H1 (cell line): ENCODE measurements around the gene RAB3B. TPM values are rescaled to one million over a fixed set of nuclear protein-coding genes. Genes with fewer than 3 reads are reported as not detected.

Experiments used
- CTCF ChIA-PET: fragments of 300-600 bp; sonication (Branson Sonifier 250); formaldehyde crosslinking; loops from one replicate; lab custom pipeline; 2021; ENCODE audit not compliant: partially characterized antibody; lab: Charles Lee
- POLR2A ChIA-PET: fragments of 300-600 bp; sonication (Branson Sonifier 250); formaldehyde crosslinking; loops from one replicate; lab custom pipeline; 2021; ENCODE audit warnings: inconsistent platforms; ENCODE audit not compliant: partially characterized antibody; lab: Charles Lee
- DNase-seq, 2 experiments: peaks; one replicate each; pipeline versions ENCODE4 v3.0.0 to v3.0.0-alpha.2; 2010 to 2022; ENCODE audit warnings: low spot score in 2 of 2, low read depth in 1 of 2, mixed read lengths in 1 of 2
- FAIRE-seq: peaks from 2 replicates; lab custom pipeline; 2011; peaks lifted over from hg19 to GRCh38; lab: Jason Lieb, UNC
- H2AFZ ChIP-seq: 2 replicates; pipeline ENCODE4 v1.8.1; 2012; ENCODE audit warnings: low read length, inconsistent platforms
- H2AK5ac ChIP-seq: 2 replicates; pipeline ENCODE4 v1.6.1; 2013; ENCODE audit warnings: low read depth, low read length
- H2BK120ac ChIP-seq: replicated peaks from 2 replicates; pipeline ENCODE3; 2013; ENCODE audit warnings: low read depth, low read length, inconsistent platforms
- H2BK12ac ChIP-seq: 2 replicates; pipeline ENCODE4 v1.6.1; 2013; ENCODE audit warnings: low read depth, low read length
- H2BK15ac ChIP-seq: 2 replicates; pipeline ENCODE4 v1.6.1; 2013; ENCODE audit warnings: low read length
- H2BK20ac ChIP-seq: 2 replicates; pipeline ENCODE4 v1.6.1; 2013; ENCODE audit warnings: low read length
- H2BK5ac ChIP-seq: 2 replicates; pipeline ENCODE4 v1.6.1; 2013; ENCODE audit warnings: low read depth, low read length
- H3K14ac ChIP-seq: 2 replicates; pipeline ENCODE4 v1.6.1; 2013; ENCODE audit warnings: inconsistent platforms; ENCODE audit not compliant: insufficient read length
- H3K18ac ChIP-seq: 2 replicates; pipeline ENCODE4 v1.6.1; 2013; ENCODE audit warnings: low read length; ENCODE audit errors: extremely low read depth
- H3K23ac ChIP-seq: 2 replicates; pipeline ENCODE4 v1.6.1; 2013; ENCODE audit warnings: inconsistent platforms; ENCODE audit not compliant: insufficient read length
- H3K23me2 ChIP-seq: 2 replicates; pipeline ENCODE4 v1.6.1; 2013; ENCODE audit warnings: low read depth, low read length
- H3K27ac ChIP-seq: 2 replicates; pipeline ENCODE4 v1.6.1; 2011; ENCODE audit warnings: low read depth, low read length, inconsistent platforms
- H3K27me3 ChIP-seq, 4 experiments: replicated peaks in 1 of 4; 1 replicate in 1 of 4; 2 replicates in 3 of 4; pipeline versions ENCODE4 v1.6.1 to v1.8.1; 2011 to 2013; ENCODE audit warnings: low read length in 3 of 4, mild to moderate bottlenecking in 3 of 4, inconsistent platforms in 2 of 4, mixed read lengths in 2 of 4, moderate library complexity in 1 of 4; ENCODE audit not compliant: control insufficient read depth in 3 of 4, insufficient read depth in 3 of 4; ENCODE audit errors: extremely low read depth in 1 of 4
- H3K36me3 ChIP-seq, 4 experiments: 2 replicates each; pipeline versions ENCODE4 v1.6.1 to v1.8.1; 2011 to 2013; ENCODE audit warnings: mild to moderate bottlenecking in 4 of 4, low read length in 3 of 4, moderate library complexity in 2 of 4, control low read depth in 1 of 4, inconsistent platforms in 1 of 4; ENCODE audit not compliant: insufficient read depth in 4 of 4, control insufficient read depth in 2 of 4
- H3K4ac ChIP-seq: replicated peaks from 2 replicates; pipeline ENCODE3; 2013; ENCODE audit warnings: low read length, low read depth, mixed read lengths, inconsistent platforms; ENCODE audit not compliant: insufficient read length
- H3K4me1 ChIP-seq, 4 experiments: replicated peaks in 1 of 4; 1 replicate in 1 of 4; 2 replicates in 3 of 4; pipeline versions ENCODE4 v1.6.1 to v1.8.1; 2011 to 2013; ENCODE audit warnings: low read length in 3 of 4, inconsistent platforms in 2 of 4, mixed read lengths in 1 of 4; ENCODE audit not compliant: insufficient read depth in 4 of 4, control insufficient read depth in 3 of 4
- H3K4me2 ChIP-seq, 2 experiments: 2 replicates each; pipeline versions ENCODE4 v1.6.1 to v1.8.1; 2011 to 2013; ENCODE audit warnings: low read depth in 2 of 2, low read length in 2 of 2, control low read depth in 1 of 2, inconsistent platforms in 1 of 2, mild to moderate bottlenecking in 1 of 2; ENCODE audit not compliant: insufficient read depth in 1 of 2
- H3K4me3 ChIP-seq, 4 experiments: fragments of 200-600, 300-600 bp in 1 of 4; sonication (generic), shearing (Covaris generic), sonication (Bioruptor Twin) in 1 of 4; 2 replicates each; pipeline versions ENCODE4 v1.5.1 to v1.8.1; 2011 to 2016; ENCODE audit warnings: low read length in 4 of 4, low read depth in 3 of 4, control low read depth in 2 of 4, inconsistent platforms in 2 of 4, mild to moderate bottlenecking in 2 of 4, mixed read lengths in 1 of 4, moderate library complexity in 1 of 4; ENCODE audit not compliant: insufficient read depth in 2 of 4; ENCODE audit errors: extremely low read depth in 1 of 4
- H3K56ac ChIP-seq: replicated peaks from 2 replicates; pipeline ENCODE3; 2013; ENCODE audit warnings: low read depth, mild to moderate bottlenecking, mixed read lengths, low read length, inconsistent platforms; ENCODE audit not compliant: insufficient read length
- H3K79me1 ChIP-seq: 2 replicates; pipeline ENCODE4 v1.6.1; 2013; ENCODE audit warnings: low read depth, low read length, control low read depth
- H3K79me2 ChIP-seq, 2 experiments: 2 replicates each; pipeline versions ENCODE4 v1.6.1 to v1.8.1; 2012 to 2013; ENCODE audit warnings: low read length in 2 of 2, mild to moderate bottlenecking in 2 of 2, inconsistent platforms in 1 of 2; ENCODE audit not compliant: insufficient read depth in 2 of 2, control insufficient read depth in 1 of 2
- H3K9ac ChIP-seq, 4 experiments: replicated peaks in 1 of 4; 1 replicate in 1 of 4; 2 replicates in 3 of 4; pipeline versions ENCODE4 v1.6.1 to v1.8.1; 2011 to 2013; ENCODE audit warnings: low read depth in 3 of 4, low read length in 3 of 4, control low read depth in 2 of 4, mild to moderate bottlenecking in 2 of 4, moderate library complexity in 2 of 4, inconsistent platforms in 1 of 4; ENCODE audit errors: extremely low read depth in 1 of 4
- H3K9me3 ChIP-seq, 2 experiments: 2 replicates each; pipeline versions ENCODE4 v1.6.1 to v1.8.1; 2012 to 2013; ENCODE audit warnings: mild to moderate bottlenecking in 2 of 2, moderate library complexity in 2 of 2, control low read depth in 1 of 2, inconsistent platforms in 1 of 2, low read depth in 1 of 2, low read length in 1 of 2, mixed read lengths in 1 of 2; ENCODE audit not compliant: insufficient read depth in 2 of 2
- H4K20me1 ChIP-seq, 2 experiments: replicated peaks in 1 of 2; 2 replicates each; pipeline versions ENCODE3 to v1.8.1; 2011 to 2013; ENCODE audit warnings: inconsistent platforms in 2 of 2, low read length in 2 of 2, mild to moderate bottlenecking in 1 of 2; ENCODE audit not compliant: insufficient read depth in 2 of 2, control insufficient read depth in 1 of 2
- H4K5ac ChIP-seq: 2 replicates; pipeline ENCODE4 v1.6.1; 2013; ENCODE audit warnings: low read length, low read depth, mixed read lengths, inconsistent platforms; ENCODE audit not compliant: insufficient read length
- H4K8ac ChIP-seq: 2 replicates; pipeline ENCODE4 v1.8.0; 2013; ENCODE audit warnings: mild to moderate bottlenecking, moderate library complexity, low read length, inconsistent platforms; ENCODE audit not compliant: insufficient read depth; ENCODE audit errors: extremely low read depth
- H4K91ac ChIP-seq: replicated peaks from 2 replicates; pipeline ENCODE3; 2013; ENCODE audit warnings: low read length, mixed read lengths, inconsistent platforms; ENCODE audit not compliant: insufficient read length
- E2F6 ChIP-seq: IDR thresholded peaks from 2 replicates; pipeline ENCODE4 v1.6.1; 2012; ENCODE audit warnings: inconsistent platforms
- GABPA ChIP-seq: IDR thresholded peaks from 2 replicates; pipeline ENCODE4 v1.6.1; 2011; ENCODE audit warnings: mild to moderate bottlenecking, low read length, moderate library complexity, borderline replicate concordance; ENCODE audit not compliant: insufficient read depth
- HDAC2 ChIP-seq, 2 experiments: fragments of 300-600 bp in 1 of 2; sonication (generic) in 1 of 2; IDR thresholded peaks; 2 replicates each; pipeline ENCODE4 v1.6.1; 2011 to 2012; ENCODE audit warnings: low read depth in 2 of 2, low read length in 2 of 2, mild to moderate bottlenecking in 2 of 2, moderate library complexity in 2 of 2, borderline replicate concordance in 1 of 2, inconsistent platforms in 1 of 2
- HDAC6 ChIP-seq: IDR thresholded peaks from one replicate; pipeline ENCODE4 v1.7.1; 2012; ENCODE audit warnings: low read depth, mild to moderate bottlenecking, inconsistent platforms, low read length, moderate library complexity
- JUND ChIP-seq: IDR thresholded peaks from 2 replicates; pipeline ENCODE4 v1.6.1; 2011; ENCODE audit warnings: mild to moderate bottlenecking, improper control_type of control experiment, low read length
- KDM4A ChIP-seq: IDR thresholded peaks from one replicate; pipeline ENCODE4 v1.7.1; 2012; ENCODE audit warnings: low read depth, mild to moderate bottlenecking, moderate library complexity, low read length, inconsistent platforms; ENCODE audit not compliant: severe bottlenecking
- KDM5A ChIP-seq: fragments of 200-600 bp; IDR thresholded peaks from 2 replicates; pipeline ENCODE4 v1.7.1; 2012; ENCODE audit warnings: mild to moderate bottlenecking, low read length, inconsistent platforms, mixed read lengths
- NANOG ChIP-seq: IDR thresholded peaks from 2 replicates; pipeline ENCODE4 v1.6.1; 2011; ENCODE audit warnings: low read length, low read depth, mild to moderate bottlenecking, inconsistent platforms; ENCODE audit not compliant: insufficient read depth, poor library complexity, severe bottlenecking
- POLR2A ChIP-seq, 2 experiments: IDR thresholded peaks; 1 replicate in 1 of 2; 2 replicates in 1 of 2; pipeline ENCODE4 v1.6.1; 2011; ENCODE audit warnings: low read depth in 2 of 2, low read length in 2 of 2, mild to moderate bottlenecking in 2 of 2; ENCODE audit errors: control extremely low read depth in 1 of 2
- RBBP5 ChIP-seq: IDR thresholded peaks from 2 replicates; pipeline ENCODE4 v1.7.1; 2012; ENCODE audit warnings: low read depth, mild to moderate bottlenecking, inconsistent platforms, low read length, moderate library complexity, borderline replicate concordance
- SP1 ChIP-seq: IDR thresholded peaks from 2 replicates; pipeline ENCODE4 v1.6.1; 2011; ENCODE audit warnings: low read depth, low read length
- TBP ChIP-seq: IDR thresholded peaks from 2 replicates; pipeline ENCODE4 v1.6.1; 2011; ENCODE audit warnings: low read depth, low read length, improper control_type of control experiment
- TCF12 ChIP-seq: IDR thresholded peaks from 2 replicates; pipeline ENCODE4 v1.6.1; 2011; ENCODE audit warnings: low read depth, mild to moderate bottlenecking, low read length
- TEAD4 ChIP-seq: IDR thresholded peaks from 2 replicates; pipeline ENCODE4 v1.6.1; 2012; ENCODE audit warnings: low read depth, low read length, inconsistent platforms, mixed read lengths
- WGBS, 2 experiments: shearing (Covaris generic) in 1 of 2; methylation state at CpG; one replicate each; pipeline versions ENCODE4 v1.1.6 to v1.1.7; 2013 to 2015; ENCODE audit warnings: low lambda C conversion rate in 2 of 2, mixed read lengths in 2 of 2, inconsistent platforms in 1 of 2, low coverage in 1 of 2, missing lambda C conversion rate in 1 of 2; ENCODE audit not compliant: insufficient replicate concordance in 2 of 2, insufficient coverage in 1 of 2, insufficient read length in 1 of 2; ENCODE audit errors: extremely low coverage in 1 of 2, missing lambda C conversion rate in 1 of 2; 5-methylcytosine and 5-hydroxymethylcytosine counted together
- polyA plus RNA-seq, 7 experiments: library from polyadenylated mRNA; depleted of rRNA in 3 of 7; stranded (reverse) in 5 of 7; unstranded in 2 of 7; fragments of >200 nt in 5 of 7; fragments of 200-250 nt in 2 of 7; gene quantifications; 1 replicate in 5 of 7; 2 replicates in 1 of 7; 4 replicates in 1 of 7; pipeline versions ENCODE4 v1.2.1 to v1.2.3, GENCODE V29; 2011 to 2013; ENCODE audit warnings: missing spikeins in 2 of 7, mixed read lengths in 2 of 7
- total RNA-seq: library from RNA; stranded (reverse); fragmentation: NEBNext Ultra II Directional; extraction: Animal tissue kit (Norgen Biotek cat#: 25700); gene quantifications from 2 replicates; pipeline ENCODE4 v1.2.1, GENCODE V29; 2021

Gene RAB3B
- total and polyA plus RNA-seq, 2 of the 8 experiments (the other 6 are each of a cell fraction or from before 2014, with no cell fraction given), result 12.5 to 36.8 TPM

GRCh38 chr1:51915951-51916350 is 74.5 kb downstream of the RAB3B start:
- peaks cover 3 to 46% (median 14%) of the 10 kb centered on the region in 4 experiments; a peak in 7 of 8 replicates for H3K36me3 ChIP-seq
- POLR2A ChIA-PET, result interaction anchor here (1.4 kb wide), 1 partner anchor 65 kb away, joined by 4 read pairs; no protein-coding TSS in a partner anchor
- TF ChIP-seq E2F6, result no peak
- TF ChIP-seq TEAD4, result no peak
- TF ChIP-seq JUND, result no peak
- no peak for TF ChIP-seq KDM5A
- TF ChIP-seq POLR2A (IDR thresholded peaks at IDR 0.05; ENCODE audit: control extremely low read depth in 1 of 2, low read depth in 2 of 2, low read length in 2 of 2), result no peak
- no peak for TF ChIP-seq TBP
- no peak for TF ChIP-seq SP1
- TF ChIP-seq KDM4A, result no peak
- no peak for TF ChIP-seq HDAC6
- no peak for TF ChIP-seq NANOG
- no peak for TF ChIP-seq TCF12
- no peak for TF ChIP-seq RBBP5
- TF ChIP-seq HDAC2 (IDR thresholded peaks at IDR 0.05; ENCODE audit: borderline replicate concordance in 1 of 2, low read depth in 2 of 2, low read length in 2 of 2), result no peak
- no peak for TF ChIP-seq GABPA

More at GRCh38 chr1:51915951-51916350, 74.5 kb downstream of the RAB3B start:
- Histone ChIP-seq H3K27me3 (no peaks in the 10 kb centered on the region; a peak in 1 of 7 replicates), H3K56ac (no peak overlapping the region), H3K23ac (no peak overlapping the region), H3K23me2 (no peaks in the 10 kb centered on the region), H3K27ac (no peak overlapping the region), H2BK12ac (no peak overlapping the region), H3K9me3 (no peaks in the 10 kb centered on the region), H3K4me1 (peaks cover 0 to 2% (median under 1%) of the 10 kb centered on the region in 4 experiments; a peak in 2 of 7 replicates), H3K79me2 (no peaks in the 10 kb centered on the region), H3K9ac (no peak overlapping the region), H4K91ac (no peak overlapping the region), H4K20me1 (no peaks in the 10 kb centered on the region), H4K8ac (no peak overlapping the region), H2BK15ac (no peak overlapping the region), H2AFZ (no peak overlapping the region), H3K4ac (no peak overlapping the region), H3K4me3 (no peak overlapping the region), H3K4me2 (no peak overlapping the region), H2BK120ac (no peak overlapping the region), H3K79me1 (no peaks in the 10 kb centered on the region; the same call in 1 of the 2 replicates), H2AK5ac (no peak overlapping the region), H3K18ac (no peak overlapping the region), H2BK20ac (no peak overlapping the region), H2BK5ac (no peak overlapping the region), H4K5ac (no peak overlapping the region), H3K14ac (no peak overlapping the region)
- DNase-seq (no peak), FAIRE-seq (no peak)
- CTCF ChIA-PET, result interaction anchor here (0.6 to 4.1 kb wide), 4 partner anchors 10 to 800 kb away, joined by 3 to 13 read pairs (median 6); no protein-coding TSS in a partner anchor
- WGBS, 2 experiments, result 93% methylated on average over 3 of the region's 3 CpGs; no CpG with 5 or more reads in 1 of the 2 experiments
